Stimulated activated CD4-positive, alpha-beta T cell treated with anti-CD3 and anti-CD28 coated beads, Interleukin-1b, Interleukin-23, amount 100 ng/mL, for 4 hours (primary cell): Measurements from ENCODE around the gene CBLC.
"Not testable (repeated sequence)": the region's sequence is repeated elsewhere in the genome, so short reads cannot be mapped to it uniquely, and the experiment has no call there.

Source experiments
- DNase-seq, 2 donors: peaks; one replicate each; pipeline ENCODE4 v3.0.0-alpha.2; 2020; ENCODE audit warnings: low read depth in 2 of 2

CBLC gene

DNA sequence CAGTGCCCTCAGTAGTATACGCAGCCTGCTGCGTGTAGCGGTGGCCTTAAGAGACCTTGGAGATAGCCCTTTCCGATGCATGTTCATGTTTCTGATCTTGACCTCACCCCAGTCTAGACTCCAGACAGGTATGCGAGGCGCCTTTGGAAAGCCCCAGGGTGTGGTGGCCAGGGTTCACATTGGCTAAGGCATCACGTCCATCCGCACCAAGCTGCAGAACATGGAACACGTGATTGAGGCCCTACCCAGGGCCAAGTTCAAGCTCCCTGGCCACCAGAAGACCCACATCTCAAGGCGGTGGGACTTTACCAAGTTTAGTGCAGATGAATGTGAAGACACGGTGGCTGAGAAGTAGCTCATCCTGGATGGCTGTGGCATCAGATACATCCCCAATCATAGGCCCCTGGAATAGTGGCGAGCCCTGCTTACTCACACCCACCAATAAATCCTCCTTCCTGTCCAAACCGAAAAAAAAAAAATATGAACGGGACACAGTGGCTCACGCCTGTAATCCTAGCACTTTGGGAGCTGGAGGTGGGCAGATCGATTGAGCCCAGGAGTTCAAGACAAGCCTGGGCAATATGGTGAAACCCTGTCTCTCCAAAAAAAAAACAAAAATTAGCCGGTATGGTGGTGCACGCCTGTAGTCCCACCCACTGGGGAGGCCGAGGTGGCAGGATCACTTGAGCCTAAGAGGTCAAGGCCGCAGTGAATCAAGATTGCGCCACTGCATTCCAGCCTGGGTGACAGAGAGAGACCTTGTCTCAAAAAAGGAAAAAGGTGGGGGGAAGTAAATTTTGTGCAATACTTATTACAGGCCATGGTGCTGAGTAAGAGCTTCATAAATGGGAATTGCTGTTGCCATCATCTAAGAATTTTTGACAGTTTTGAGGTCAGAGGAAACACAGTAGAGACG, 12.4 kb upstream of the CBLC start:
- DNase-seq, result no peak

DNA sequence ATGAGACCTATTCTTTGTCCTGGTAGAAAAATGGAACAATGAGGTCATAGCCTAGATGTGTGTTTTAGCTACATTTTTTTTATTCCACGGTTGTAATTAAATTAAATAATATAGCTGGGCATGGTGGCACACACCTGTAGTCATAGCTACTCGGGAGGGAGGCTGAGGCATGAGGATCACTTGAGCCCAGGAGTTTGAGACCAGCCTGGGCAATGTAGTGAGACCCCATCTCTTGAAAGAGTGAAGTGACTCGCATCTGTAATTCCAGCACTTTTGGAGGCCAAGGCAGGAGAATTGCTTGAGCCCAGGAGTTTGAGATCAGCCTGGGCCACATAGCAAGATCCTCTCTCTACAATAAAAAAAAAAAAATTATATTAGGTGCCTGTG, 11.7 kb upstream of the CBLC start:
- no peak for DNase-seq

DNA sequence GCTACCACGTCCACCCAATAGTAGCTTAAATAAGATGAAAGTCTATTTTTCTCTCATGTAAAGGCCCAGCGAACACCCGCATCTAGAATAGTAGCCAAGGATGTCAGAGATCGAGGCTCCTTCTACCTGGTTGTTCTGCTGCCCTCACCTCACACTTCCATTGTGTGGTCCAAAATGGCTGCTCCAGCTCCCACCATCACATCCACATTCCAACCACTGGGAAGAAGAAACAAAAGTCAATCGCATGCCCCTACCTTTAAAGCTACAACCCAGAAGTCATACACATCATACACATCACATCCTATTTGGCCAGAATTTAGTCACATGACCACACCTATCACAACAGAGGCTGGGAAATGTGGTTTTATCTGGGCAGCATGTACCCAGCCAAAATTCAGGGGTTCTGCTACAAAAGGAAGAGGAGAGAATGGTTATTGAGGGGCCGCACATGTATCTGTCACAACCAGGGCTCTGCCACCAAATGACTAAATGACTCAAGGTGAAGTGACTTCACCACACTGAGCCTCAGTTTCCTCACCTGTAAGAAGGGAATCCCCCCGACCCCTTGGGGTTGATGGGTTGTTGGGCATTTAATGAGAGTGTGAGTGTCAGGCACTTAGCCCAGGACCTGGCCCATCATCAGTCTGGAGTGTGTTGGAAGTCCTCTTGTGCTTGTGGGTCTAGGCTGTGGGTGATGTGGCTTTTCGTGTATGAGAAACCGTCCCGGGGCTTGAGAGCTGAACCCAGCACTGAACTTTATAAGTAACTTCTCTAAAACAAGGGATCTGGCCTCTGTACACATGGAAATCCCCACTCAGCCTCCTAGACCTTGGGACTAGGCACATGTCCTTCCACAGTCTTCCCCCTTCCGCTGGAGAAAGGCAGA, 10.2 kb upstream of the CBLC start:
- DNase-seq, result no peak

DNA sequence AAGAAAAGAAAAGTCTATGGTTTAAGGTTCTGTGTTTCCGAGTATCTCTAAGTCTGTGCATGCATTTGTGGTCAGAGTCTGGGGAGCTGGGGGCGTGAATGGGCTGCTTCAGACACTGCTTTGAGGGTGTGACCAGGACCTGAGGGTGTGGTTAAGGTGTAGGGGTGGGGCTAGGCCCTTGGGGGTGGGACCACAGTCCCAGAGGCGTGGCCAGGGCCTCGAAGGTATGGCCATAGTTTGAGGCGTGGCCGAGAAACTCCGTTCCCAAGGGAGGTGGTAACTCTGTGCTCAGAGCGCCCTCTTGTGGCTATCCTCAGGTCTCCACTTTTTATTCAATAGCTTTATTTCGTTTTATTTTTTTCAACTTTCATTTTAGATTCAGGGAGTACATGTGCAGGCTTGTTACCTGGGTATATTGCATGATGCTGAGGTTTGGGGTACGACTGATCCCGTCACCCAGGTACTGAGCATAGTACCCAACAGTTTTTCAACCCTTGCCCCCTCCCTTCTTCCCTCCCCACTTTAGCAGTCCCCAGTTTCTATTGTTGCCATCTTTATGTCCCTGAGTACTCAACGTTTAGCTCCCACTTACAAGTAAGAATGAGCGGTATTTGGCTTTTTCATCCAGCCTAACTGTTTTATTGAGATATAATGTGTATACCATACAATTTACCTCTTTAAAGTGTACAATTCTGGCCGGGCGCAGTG, 7.0 kb upstream of the CBLC start:
- peak; percentile 91 to 98 for DNase-seq

DNA sequence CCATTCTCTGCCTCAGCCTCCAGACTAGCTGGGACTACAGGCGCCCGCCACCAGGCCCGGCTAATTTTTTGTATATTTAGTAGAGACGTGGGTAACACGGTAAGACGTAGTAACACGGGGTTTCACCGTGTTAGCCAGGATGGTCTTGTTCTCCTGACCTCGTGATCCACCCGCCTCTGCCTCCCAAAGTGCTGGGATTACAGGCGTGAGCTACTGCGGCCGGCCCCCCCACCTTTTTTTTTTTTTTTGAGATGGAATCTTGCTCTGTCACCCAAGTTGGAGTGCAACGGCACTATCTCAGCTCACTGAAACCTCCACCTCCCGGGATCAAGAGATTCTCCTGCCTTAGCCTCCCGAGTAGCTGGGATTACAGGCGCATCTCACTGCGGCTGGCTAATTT, 5.5 kb upstream of the CBLC start:
- DNase-seq, result not testable (repeated sequence)

- DNase-seq, result no peak
Measured at GRCh38 chr19:44772959-44773358, 4.7 kb upstream of the CBLC start.

- DNase-seq, result no peak
Measured at GRCh38 chr19:44775676-44776240, 1.9 kb upstream of the CBLC start.

DNA sequence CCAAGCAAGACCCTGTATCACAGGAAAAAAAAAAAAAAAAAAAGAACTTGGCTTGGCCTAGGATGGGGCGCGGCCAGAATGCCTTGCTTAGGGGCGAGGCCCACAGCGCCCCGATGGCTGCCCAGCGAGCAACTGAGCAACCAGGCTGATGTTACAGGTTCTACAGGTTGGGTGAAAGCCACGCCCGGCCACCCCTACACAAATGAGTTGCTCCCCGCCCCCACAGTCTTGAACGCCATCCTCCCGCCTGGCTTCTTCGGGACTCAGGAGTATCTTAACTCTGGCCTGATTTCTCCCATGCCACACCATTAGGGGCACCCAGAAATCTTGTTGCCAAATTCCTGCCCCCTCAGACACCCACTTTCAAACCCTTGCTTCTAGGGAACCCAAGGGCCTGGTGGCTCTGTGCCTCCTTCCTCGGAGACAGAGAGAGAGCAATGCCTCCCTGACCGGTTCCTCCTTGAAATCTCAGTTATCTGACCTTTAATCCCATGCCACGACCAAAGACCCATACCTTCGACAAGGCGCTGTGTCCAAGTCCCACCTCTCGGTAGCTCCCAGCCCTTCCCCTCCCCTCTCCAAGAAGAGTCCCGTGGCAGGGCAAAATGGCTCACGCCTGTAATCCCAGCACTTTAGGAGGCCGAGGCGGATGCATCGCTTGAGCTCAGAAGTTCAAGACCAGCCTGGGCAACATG, 1.1 kb upstream of the CBLC start:
- DNase-seq, result no peak

- no peak for DNase-seq
Measured at GRCh38 chr19:44779150-44779549, 1.5 kb downstream of the CBLC start.

DNA sequence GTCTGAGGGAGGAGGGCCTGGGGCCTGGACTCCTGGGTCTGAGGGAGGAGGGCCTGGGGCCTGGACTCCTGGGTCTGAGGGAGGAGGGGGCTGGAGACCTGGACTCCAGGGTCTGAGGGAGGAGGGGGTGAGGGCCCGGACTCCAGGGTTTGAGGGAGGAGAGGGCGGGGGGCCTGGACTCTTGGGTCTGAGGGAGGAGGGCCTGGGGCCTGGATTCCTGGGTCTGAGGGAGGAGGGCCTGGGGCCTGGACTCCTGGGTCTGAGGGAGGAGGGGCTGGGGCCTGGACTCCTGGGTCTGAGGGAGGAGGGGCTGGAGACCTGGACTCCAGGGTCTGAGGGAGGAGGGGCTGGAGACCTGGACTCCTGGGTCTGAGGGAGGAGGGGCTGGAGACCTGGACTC, 4.0 kb downstream of the CBLC start:
- DNase-seq, result not testable (repeated sequence)

DNA sequence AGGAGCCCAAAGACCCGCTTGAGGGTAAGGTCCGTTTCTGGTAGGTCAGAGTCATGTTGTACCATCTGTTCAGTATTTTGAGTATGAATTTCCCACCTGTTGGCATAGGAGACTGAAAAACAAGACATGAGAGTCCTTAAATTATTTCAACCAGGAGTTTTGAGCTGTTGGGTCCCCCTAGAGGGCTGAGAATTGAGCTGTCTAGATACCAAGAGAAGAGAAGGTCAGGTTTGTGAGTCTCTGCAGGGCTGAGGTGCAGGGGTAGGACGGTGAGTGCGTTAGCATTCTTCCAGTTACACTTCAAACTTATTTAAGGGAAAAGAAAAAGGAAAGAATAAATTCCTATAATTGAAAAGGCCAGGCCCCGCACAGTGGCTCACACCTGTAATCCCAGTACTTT, 5.0 kb downstream of the CBLC start:
- no peak for DNase-seq

GRCh38 chr19:44783545-44783944, 5.9 kb downstream of the CBLC start:
- no peak for DNase-seq

DNA sequence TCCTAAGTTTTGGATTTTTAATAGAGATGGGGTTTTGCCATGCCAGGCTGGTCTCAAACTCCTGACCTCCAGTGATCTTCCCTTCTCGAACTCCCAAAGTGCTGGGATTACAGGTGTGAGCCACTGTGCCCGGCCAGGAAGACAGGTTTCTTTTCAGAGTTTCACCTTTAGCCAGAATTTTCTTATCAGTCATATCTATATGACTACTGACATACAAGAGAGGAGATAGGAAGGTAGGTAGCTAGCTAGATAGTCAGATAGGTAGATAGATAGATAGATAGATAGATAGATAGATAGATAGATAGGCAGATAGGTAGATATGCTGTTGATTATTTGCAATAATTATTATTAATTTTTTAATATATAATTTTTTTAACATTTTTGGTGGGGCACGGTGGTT, 7.6 kb downstream of the CBLC start:
- DNase-seq, result no peak

DNA sequence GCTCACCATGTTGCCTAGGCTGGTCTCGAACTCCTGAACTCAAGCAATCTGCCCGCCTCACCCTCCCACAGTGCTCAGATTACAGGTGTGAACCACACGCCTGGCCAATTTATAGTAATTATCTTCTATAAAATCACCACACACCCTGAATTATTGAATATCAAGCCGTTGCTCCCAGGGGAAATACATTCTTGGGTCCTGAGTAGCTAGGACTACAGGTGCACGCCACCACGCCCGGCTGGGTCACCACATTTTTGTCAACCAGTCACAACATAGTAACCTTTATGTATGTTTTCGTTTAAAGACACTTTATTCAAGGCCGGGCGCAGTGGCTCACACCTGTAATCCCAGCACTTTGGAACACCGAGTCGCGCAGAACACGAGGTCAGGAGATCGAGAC, 8.3 kb downstream of the CBLC start:
- DNase-seq, result no peak

DNA sequence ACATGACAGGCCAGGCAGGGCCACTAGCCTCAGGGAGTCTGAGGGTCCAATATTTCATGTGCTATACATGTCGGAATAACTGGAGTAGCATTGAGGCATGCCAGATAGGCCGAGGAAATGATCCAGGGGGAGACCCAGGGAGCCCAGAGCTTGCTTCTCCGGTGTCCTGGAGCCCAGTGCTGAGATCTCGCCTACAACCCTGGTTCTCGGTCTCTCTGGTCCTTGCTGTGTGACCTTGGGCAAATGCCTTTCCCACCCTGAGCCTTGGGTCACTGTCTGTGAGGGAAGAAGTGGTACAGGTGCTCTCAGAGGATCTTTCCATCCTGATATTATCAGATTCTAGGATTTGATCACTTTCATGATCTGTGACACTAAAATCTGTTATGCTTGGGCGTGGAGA, 11.3 kb downstream of the CBLC start:
- DNase-seq, result no peak

DNA sequence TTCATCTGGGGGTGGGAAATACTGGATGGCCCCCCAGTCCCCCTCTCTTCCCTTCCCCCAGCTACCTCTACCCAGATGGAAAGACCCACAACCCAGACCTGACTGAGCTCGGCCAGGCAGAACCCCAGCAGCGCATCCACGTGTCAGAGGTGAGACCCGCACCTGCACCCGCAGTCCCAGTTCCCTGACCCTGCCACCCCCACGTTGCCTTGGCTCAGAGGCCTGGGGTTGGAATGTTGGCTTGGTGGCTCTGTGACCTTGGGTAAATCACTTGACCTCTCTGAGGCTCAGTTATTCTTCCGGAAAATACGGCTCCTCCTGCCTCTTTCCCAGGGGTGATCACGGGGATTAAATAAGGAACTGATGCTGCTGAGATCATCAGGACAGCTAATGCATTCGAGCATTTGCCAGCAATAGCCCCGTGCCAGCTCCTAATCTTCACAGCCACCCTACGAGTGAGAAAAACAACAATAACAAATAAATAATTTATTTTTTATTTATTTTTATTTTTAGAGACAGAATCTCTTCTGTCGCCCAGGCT, 12.3 kb downstream of the CBLC start:
- DNase-seq, result no peak

DNA sequence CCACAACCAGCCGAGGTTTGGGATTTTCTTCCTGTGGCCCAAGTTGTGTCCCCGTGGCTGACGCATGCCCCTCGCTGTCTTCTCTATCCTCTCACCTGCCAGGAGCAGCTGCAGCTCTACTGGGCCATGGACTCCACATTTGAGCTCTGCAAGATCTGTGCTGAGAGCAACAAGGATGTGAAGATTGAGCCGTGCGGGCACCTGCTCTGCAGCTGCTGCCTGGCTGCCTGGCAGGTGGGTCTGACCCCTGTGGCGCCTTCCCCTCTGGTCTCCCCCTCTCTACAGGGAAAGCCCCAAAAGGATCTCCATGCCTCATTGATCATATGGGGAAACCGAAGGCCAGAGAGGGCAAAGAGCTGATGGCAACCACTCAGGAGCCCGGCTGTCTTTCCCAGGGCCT, 14.6 kb downstream of the CBLC start:
- no peak for DNase-seq

- DNase-seq, result no peak
Measured at GRCh38 chr19:44794610-44795009, 16.9 kb downstream of the CBLC start.

GRCh38 chr19:44795398-44795987, 17.8 kb downstream of the CBLC start:
- DNase-seq, result no peak

- no peak for DNase-seq
Measured at GRCh38 chr19:44796701-44797115, 19.0 kb downstream of the CBLC start.
